Measurements from ENCODE around the gene CCDC30. TPM values are rescaled to one million over a fixed set of nuclear protein-coding genes. Genes with fewer than 3 reads are reported as not detected.
A peak's percentile ranks its signal among the peaks of the same experiment; 100 is the strongest.

CCDC30 gene
- 0.34 and 0.64 TPM in 2 replicates for total RNA-seq

DNA sequence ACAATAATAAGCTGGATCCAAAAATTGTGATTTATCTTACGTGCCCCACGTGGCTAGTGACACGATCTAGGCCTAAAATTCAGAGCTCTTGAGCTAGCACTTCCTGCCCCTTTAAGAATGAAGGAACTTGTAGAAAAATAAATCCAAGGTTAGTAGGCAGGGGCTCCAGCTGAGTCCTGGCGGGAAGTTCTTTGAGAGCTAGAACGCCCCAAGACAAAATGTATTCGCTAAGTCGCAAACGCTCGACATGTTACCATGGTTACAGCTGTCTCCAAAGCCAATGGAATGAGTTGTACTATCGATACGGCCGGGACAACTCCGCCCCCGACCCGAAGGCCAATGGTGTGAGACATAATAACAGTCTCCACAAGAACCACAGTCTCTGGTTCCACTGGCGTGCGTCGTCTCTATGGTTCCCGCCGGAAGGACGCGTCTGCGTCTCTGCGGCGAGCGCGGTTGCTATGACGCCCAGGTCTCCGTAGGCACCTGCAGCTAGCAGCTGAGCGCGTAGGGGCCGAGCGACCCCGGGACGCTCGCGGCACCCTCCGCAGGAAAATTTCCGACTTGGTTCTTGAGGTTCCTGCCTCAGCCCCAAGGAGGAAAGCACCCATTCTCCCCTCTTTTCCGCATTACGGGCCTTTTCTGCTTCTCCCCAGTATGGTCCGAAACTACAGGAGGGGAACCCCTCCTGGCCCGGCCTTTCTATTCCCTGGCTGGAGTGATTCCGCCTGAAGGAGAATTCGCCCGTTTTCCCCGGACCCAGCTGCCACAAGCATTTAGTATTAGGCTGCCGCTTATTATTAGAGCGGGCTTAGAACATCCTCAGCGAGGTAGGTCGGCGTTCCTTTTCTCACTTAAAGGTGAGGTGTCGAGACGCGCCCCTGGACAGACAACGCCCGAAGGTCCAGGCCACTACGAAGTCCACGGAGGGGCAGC lies at the start of gene CCDC30:
CCDC30 (plus strand) TSS at position 459 of the 936 bp plus-strand sequence. CDS start 17,266 bp downstream, outside the sequence.
- DNase-seq (ENCODE audit: extremely low read depth, low read depth, low spot score): peak; percentile 92

DNA sequence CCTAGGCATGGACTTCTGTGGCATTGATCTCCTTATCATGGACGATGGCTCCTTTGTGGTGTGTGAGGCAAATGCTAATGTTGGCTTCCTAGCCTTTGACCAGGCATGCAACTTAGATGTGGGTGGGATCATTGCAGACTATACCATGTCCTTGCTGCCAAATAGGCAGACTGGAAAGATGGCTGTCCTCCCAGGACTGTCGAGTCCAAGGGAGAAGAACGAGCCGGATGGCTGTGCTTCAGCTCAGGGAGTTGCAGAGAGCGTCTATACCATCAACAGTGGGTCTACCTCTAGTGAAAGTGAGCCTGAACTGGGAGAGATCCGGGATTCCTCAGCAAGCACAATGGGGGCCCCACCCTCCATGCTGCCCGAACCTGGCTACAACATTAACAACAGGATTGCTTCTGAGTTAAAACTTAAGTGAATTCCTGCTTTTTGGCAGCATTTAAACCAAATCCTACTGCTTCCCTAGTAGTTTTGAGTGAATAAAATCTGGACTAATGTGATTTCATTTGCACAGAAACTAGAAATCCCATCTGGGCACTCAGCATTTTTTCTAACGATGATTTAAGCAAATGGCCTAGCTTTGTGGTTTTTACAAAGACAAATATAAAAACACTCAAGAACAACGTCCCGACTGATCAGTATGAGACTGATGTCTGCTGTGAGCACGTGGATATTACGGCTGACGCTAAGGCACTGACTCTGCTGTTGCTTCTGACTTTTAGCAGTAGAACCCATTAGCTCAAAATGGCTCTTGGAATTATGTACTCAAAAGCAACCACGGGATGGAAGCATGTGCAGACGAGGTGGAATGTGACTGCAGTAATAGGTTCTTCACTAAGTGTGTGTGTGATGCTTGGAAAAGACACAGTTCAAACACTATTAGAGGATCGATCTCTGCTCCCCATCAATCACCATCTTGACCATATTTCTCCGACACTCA lies 48.3 kb upstream of the CCDC30 start:
- DNase-seq (ENCODE audit: extremely low read depth, low read depth, low spot score): no peak

- DNase-seq (ENCODE audit: extremely low read depth, low read depth, low spot score): no peak
Observed at GRCh38 chr1:42417166-42417565, 45.9 kb upstream of the CCDC30 start.

GRCh38 chr1:42418516-42418915 lies 44.6 kb upstream of the CCDC30 start:
- DNase-seq (ENCODE audit: extremely low read depth, low read depth, low spot score): no peak

- DNase-seq (ENCODE audit: extremely low read depth, low read depth, low spot score): no peak
Observed at GRCh38 chr1:42419126-42419821, 43.8 kb upstream of the CCDC30 start.

DNA sequence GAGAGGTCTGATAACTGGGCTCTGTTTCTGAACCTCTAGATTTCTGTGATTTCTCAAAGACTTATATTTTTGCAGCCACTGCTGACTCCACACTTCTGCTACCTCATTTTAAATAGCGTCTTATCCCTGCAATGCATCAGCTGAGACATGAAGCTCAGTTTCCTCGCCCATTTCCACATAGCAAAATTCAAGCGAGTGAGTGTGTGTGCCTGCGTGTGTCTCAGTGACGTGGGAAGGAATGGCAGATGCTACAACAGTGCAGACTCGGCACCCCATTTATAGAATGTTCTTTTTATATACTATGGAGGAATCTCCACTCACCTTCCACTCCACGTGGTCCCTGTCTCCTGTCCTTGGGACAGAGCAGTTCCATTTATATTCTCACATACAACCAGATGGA lies 43.0 kb upstream of the CCDC30 start:
- no peak for DNase-seq (ENCODE audit: extremely low read depth, low read depth, low spot score)

DNA sequence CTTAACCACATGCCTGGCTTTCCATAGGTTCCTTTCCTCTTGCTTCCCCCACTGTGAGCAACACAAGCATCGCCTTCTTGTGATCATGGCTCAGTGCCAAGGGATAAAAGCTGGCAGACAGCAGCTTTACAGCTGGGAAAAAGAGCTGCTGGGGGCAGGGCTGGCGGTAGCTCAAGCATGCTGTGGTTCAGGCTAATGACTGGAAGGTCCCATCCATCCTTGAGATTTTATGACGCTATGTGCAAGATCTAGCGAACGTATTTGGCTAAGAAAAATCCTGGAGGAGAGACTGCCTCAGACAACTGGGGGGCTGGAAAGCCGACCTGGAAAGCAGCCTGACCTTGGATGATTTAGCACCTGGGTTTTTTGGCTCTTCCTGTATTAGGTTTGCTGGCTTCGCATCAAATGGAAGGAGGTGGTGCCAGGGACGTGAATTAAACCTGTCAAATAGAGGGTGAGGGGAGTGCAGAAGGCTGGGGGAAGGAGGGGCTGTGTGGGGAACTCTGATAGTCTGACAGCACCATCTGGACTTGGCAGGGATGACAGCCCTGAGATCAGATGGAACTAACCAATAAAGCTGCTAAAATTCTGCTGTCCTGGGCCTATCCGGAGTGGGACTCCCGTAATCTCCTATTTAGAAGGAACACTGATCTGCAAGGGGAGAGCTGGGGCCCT lies 42.0 kb upstream of the CCDC30 start:
- no peak for DNase-seq (ENCODE audit: extremely low read depth, low read depth, low spot score)

GRCh38 chr1:42422737-42423136 lies 40.3 kb upstream of the CCDC30 start:
- DNase-seq (ENCODE audit: extremely low read depth, low read depth, low spot score): no peak

DNA sequence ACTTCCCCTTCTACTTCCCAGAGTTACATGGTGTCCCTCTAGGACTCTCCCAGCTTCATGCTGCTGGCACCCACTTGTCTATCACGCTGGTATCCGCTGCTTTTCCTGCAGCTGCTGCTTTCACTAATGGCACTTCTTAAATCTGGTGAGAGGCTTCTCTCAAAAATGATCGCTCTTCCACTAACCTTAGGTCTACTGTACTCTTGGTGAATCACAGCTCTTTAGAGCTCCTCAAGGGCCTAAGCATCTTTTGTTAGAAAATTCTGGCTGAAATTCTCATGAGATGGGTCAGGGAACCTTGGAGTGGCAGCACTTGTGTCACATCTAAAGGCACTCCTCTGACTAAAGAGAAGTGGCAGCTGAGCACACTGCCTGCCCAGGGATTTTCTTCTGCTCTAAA lies 39.4 kb upstream of the CCDC30 start:
- no peak for DNase-seq (ENCODE audit: extremely low read depth, low read depth, low spot score)

DNA sequence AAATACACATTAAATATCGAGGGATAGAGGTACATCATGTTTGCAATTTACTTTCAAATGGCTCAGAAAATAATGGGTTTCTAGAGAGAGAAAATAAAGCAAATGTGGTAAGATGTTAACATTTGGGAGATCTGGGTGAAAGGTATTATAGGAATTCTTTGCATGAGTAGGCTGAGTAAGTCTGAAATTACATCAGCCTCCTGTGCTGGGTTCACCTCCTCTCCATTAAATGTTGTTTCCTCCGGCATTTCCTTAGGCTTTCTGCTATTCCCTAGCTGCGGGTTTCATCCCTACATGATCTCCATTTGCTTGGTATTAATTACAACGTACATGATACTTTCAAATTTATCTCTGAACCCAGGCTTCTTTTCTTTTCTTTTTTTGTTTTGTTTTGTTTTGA lies 38.9 kb upstream of the CCDC30 start:
- DNase-seq (ENCODE audit: extremely low read depth, low read depth, low spot score): no peak

GRCh38 chr1:42427240-42427639 lies 35.8 kb upstream of the CCDC30 start:
- peak; percentile 51 for DNase-seq (ENCODE audit: extremely low read depth, low read depth, low spot score)

DNA sequence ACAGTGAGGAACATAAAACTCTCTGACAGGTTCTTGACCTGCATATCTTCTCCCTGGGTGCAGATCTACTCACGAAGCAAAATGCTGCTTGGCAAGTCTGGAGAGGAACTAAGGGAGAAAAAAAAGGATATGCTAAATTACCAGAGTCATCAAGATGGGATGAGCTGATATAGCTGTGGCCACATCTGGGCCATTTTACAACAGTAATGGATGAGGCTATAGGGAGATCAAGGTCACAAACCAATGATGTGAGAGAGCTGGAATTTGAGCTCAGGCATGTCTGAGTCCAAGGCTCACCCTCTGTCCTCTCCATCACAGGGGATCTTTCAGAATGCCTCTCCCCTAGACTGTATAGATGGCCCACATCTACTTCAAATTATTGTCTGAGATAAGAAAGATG lies 33.5 kb upstream of the CCDC30 start:
- no peak for DNase-seq (ENCODE audit: extremely low read depth, low read depth, low spot score)

- no peak for DNase-seq (ENCODE audit: extremely low read depth, low read depth, low spot score)
Observed at GRCh38 chr1:42430286-42431135, 32.6 kb upstream of the CCDC30 start.

DNA sequence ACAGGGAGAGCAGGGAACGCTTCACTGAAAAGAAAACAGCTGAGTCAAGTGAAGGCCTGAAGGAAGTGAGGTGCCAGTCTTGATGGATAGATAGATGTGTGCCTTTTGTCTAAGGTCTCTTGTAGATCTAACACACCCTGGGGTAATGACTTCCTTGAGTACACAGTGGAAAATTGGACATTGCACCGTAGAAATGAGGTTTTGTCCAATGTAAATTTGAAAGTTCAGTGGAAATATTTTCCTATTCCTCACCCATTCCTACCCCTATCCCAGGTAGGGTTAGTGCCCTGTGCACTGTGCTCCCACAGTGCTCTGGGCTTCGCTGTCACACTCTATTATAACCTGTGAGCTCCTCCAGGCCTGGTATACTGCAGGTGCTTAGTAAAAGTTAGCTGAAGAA lies 31.6 kb upstream of the CCDC30 start:
- DNase-seq (ENCODE audit: extremely low read depth, low read depth, low spot score): no peak

- no peak for DNase-seq (ENCODE audit: extremely low read depth, low read depth, low spot score)
Observed at GRCh38 chr1:42432714-42433113, 30.4 kb upstream of the CCDC30 start.

GRCh38 chr1:42433369-42433768 lies 29.7 kb upstream of the CCDC30 start:
- DNase-seq (ENCODE audit: extremely low read depth, low read depth, low spot score): no peak

GRCh38 chr1:42434340-42434739 lies 28.7 kb upstream of the CCDC30 start:
- no peak for DNase-seq (ENCODE audit: extremely low read depth, low read depth, low spot score)

DNA sequence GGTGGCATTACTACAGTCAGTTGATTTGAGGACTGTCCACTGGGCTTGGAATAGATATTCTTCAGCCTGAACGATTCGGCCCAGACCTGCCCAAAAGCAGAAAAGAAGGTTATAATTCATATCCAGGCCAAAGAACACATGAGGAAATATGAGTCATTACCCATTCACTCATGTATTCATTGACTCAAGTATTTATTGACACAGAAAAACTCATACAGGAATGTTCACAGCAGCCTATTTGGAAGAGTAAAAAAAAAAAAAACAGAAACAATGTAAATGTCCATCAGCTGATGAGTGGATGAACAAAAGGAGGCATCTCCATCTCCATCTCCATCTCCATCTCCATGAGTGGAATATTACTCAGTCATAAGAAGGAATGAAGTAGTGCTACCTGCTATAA lies 23.1 kb upstream of the CCDC30 start:
- DNase-seq (ENCODE audit: extremely low read depth, low read depth, low spot score): peak; percentile 51

GRCh38 chr1:42442662-42443061 lies 20.4 kb upstream of the CCDC30 start:
- DNase-seq (ENCODE audit: extremely low read depth, low read depth, low spot score): no peak
